ENCODE measurements around the gene LRTM2.

- TF ChIP-seq CTCF (conservative IDR thresholded peaks at IDR 0.05 in 1 of 2, IDR thresholded peaks at IDR 0.05 in 1 of 2; ENCODE audit: extremely low read depth in 1 of 2, insufficient read depth in 1 of 2, low read depth in 1 of 2, low read length in 2 of 2) (no peak), EZH2 (IDR thresholded peaks at IDR 0.05; ENCODE audit: borderline replicate concordance, low read length) (no peak)
Measured at GRCh38 chr12:1779783-1780182, 40.6 kb upstream of the LRTM2 start.

Measured in mammary epithelial cell (primary cell).